ENCODE results near the gene TTC4. TPM values are rescaled to one million over a fixed set of nuclear protein-coding genes. Genes with fewer than 3 reads are reported as not detected.
A peak's percentile ranks its signal among the peaks of the same experiment; 100 is the strongest.

Gene TTC4
- total RNA-seq, 1 experiment from 2014 or later = 40.8 TPM

GRCh38 chr1:54788459-54788858, 72.8 kb downstream of the TTC4 start:
- H3K27me3 ChIP-seq = no peaks in the 10 kb centered on the region

GRCh38 chr1:54791880-54792522, 76.3 kb downstream of the TTC4 start:
- DNase-seq = peak; percentile 14
- Histone ChIP-seq H3K4me3 (no peak overlapping the region), H3K27me3 (no peaks in the 10 kb centered on the region), H3K36me3 (no peaks in the 10 kb centered on the region), H3K9me3 (peaks cover 4% of the 10 kb centered on the region; the same call in 1 of the 2 replicates)

More at GRCh38 chr1:54788459-54788858, 72.8 kb downstream of the TTC4 start:
- Histone ChIP-seq H3K36me3 (no peaks in the 10 kb centered on the region), H3K9me3 (peaks cover 4% of the 10 kb centered on the region; the same call in 1 of the 2 replicates), H3K4me3 (no peak overlapping the region)
- no peak for DNase-seq

Other genes with a start within 250 kb of the TTC4 start
- 1.4 and 2.5 TPM in 2 replicates for gene ACOT11, start 167.6 kb upstream of the TTC4 start, total RNA-seq (2014; rRNA removed; shearing (Covaris generic); ENCODE audit: low replicate concordance)
- not detected in 2 replicates for gene FAM151A, start 92.3 kb upstream of the TTC4 start, total RNA-seq (2014; rRNA removed; shearing (Covaris generic); ENCODE audit: low replicate concordance)
- gene MROH7, start 74.1 kb upstream of the TTC4 start, total RNA-seq (2014; rRNA removed; shearing (Covaris generic); ENCODE audit: low replicate concordance) = not detected in 2 replicates
- gene PARS2, start 48.7 kb downstream of the TTC4 start, total RNA-seq (2014; rRNA removed; shearing (Covaris generic); ENCODE audit: low replicate concordance) = 5.5 and 7.5 TPM in 2 replicates
- not detected in 2 replicates for gene TTC22, start 85.5 kb downstream of the TTC4 start, total RNA-seq (2014; rRNA removed; shearing (Covaris generic); ENCODE audit: low replicate concordance)
- 165 and 174 TPM in 2 replicates for gene DHCR24, start 171.3 kb downstream of the TTC4 start, total RNA-seq (2014; rRNA removed; shearing (Covaris generic); ENCODE audit: low replicate concordance)

Measured in MG63 (cell line).